Measurements from ENCODE around the gene DPH6.

DPH6 gene

GRCh38 chr15:35487417-35487816, 58.5 kb downstream of the DPH6 start:
- in situ Hi-C loops (cut with HindIII; ENCODE audit: low sequenced_read_pairs), result no loop called here

GRCh38 chr15:35486296-35486695, 59.7 kb downstream of the DPH6 start:
- in situ Hi-C loops (cut with HindIII; ENCODE audit: low sequenced_read_pairs), result no loop called here

- in situ Hi-C loops (cut with HindIII; ENCODE audit: low sequenced_read_pairs), result no loop called here
Observed at GRCh38 chr15:35485411-35485810, 60.6 kb downstream of the DPH6 start.

- in situ Hi-C loops (cut with HindIII; ENCODE audit: low sequenced_read_pairs), result no loop called here
Observed at GRCh38 chr15:35484231-35484945, 61.6 kb downstream of the DPH6 start.

- in situ Hi-C loops (cut with HindIII; ENCODE audit: low sequenced_read_pairs), result no loop called here
Observed at GRCh38 chr15:35481992-35482391, 64.0 kb downstream of the DPH6 start.

GRCh38 chr15:35481064-35481463, 64.9 kb downstream of the DPH6 start:
- in situ Hi-C loops (cut with HindIII; ENCODE audit: low sequenced_read_pairs), result no loop called here

DNA sequence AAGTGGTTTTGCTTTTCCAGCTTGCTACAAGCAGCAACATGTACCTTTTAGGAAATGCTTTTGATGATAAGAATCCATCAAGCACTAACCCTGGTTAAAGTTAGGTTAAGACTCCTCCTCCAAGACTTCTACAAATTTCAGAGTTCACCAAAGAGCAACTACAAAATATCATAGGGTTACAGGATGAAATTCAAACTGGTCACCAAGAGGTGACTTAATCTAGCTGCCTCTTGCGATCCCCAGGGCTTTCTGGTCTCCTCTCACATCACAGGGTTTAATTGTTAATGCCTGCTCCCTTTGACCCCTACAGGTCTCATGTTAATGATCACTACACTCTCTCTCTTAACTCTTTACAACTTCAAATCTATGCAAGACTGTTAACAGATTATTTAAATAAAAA, 66.5 kb downstream of the DPH6 start:
- in situ Hi-C loops (cut with HindIII; ENCODE audit: low sequenced_read_pairs), result no loop called here

DNA sequence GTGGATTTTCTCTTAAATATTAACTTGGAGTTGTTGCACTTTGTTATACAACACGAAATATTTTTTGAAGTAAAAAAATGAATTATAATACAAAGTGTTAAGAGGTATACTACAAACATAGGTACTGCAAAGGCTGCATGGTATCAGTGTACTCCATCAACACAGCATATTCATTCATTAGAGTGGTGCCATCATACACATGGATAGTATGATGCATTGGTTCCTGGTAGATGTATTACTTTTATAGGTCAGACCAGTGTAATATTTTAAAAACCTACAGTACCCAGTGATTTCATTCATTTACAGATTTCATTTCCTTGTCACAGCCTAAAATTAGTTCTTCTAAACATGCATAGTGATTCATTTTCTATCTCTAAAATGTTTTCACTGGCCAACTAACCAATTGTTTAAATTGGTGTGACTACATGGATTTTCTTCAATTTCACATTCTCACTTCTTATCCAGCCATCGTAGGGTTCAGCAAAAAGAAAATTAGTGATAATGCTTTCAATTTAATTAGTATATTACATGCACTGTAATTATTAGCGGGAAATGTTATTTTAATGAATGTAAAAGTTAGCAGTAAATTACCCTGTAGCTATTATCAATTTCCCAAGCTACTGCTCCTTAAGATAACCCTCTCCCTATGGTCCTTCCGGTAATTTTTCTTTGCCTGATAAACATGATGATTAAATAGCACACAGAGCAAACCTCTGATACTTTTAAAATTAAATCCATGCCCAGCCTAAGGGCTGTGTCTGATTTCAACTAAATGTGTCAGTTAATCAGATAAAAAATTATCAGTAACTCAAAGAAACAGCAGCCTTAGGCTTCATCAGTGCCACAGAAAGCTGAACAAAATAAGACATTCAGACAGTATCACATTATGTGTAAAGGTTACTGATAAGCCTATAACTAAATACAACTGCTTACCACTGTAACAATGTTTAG, 68.4 kb downstream of the DPH6 start:
- in situ Hi-C loops (cut with HindIII; ENCODE audit: low sequenced_read_pairs), result no loop called here

- in situ Hi-C loops (cut with HindIII; ENCODE audit: low sequenced_read_pairs), result no loop called here
Observed at GRCh38 chr15:35471024-35471423, 74.9 kb downstream of the DPH6 start.

- in situ Hi-C loops (cut with HindIII; ENCODE audit: low sequenced_read_pairs), result no loop called here
Observed at GRCh38 chr15:35470441-35470840, 75.5 kb downstream of the DPH6 start.

- in situ Hi-C loops (cut with HindIII; ENCODE audit: low sequenced_read_pairs), result no loop called here
Observed at GRCh38 chr15:35466476-35466875, 79.5 kb downstream of the DPH6 start.

- in situ Hi-C loops (cut with HindIII; ENCODE audit: low sequenced_read_pairs), result no loop called here
Observed at GRCh38 chr15:35465783-35466182, 80.2 kb downstream of the DPH6 start.

- in situ Hi-C loops (cut with HindIII; ENCODE audit: low sequenced_read_pairs), result no loop called here
Observed at GRCh38 chr15:35460616-35461015, 85.3 kb downstream of the DPH6 start.

GRCh38 chr15:35458176-35458856, 87.6 kb downstream of the DPH6 start:
- in situ Hi-C loops (cut with HindIII; ENCODE audit: low sequenced_read_pairs), result no loop called here

DNA sequence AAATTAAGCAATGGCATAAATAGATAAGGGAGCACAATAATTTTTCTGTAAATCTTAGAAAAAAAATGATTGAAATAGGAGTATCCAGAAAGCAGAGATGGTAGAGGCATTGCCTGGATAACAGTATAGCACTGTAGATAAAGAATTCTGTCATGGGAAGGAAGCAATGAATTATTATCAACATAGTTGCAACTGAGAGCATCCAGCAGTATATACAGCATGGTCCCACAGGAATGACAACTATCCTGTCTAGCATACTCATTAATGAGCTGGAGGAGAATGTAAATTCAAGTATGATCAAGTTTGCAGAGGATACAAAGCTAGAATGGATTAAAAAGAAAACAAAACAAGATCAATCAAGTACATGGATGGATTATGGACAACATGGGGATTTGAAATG, 90.8 kb downstream of the DPH6 start:
- in situ Hi-C loops (cut with HindIII; ENCODE audit: low sequenced_read_pairs), result no loop called here

GRCh38 chr15:35450492-35450891, 95.5 kb downstream of the DPH6 start:
- in situ Hi-C loops (cut with HindIII; ENCODE audit: low sequenced_read_pairs), result no loop called here

DNA sequence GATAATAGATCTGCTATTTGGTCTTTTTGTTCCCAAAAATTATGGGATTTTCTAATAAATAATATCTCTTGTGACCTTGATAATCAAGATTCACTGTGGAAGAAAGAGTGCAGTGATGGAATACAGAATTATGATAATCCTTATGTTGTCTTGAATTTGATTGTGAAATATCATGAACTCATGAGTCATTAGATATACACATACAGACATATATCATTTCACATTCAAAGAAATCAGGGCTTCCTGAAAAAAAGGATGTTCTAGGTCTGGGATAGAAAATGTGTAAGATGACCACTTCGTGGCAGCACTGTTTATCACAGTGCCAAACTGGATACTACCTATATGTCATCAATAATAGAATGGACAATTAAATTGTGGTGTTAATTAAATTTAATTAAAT, 97.7 kb downstream of the DPH6 start:
- in situ Hi-C loops (cut with HindIII; ENCODE audit: low sequenced_read_pairs), result no loop called here

DNA sequence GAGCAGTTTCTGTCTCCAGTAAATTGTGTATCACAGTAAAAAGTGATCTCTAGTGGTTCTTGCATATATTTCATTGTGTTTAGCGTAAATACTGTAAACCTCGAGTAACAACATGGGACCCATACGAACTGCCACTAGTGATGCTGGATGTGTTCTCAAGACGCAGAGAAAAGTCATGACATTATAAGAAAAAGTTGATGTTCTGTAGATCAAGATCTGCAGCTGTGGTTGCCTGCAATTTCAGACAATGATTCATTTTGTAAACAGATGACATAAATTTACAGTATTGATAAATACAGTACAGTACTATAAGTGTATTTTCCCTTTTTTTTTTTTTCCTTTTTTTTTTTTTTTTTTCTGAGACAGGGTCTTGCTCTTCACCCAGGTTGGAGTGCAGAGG, 100.1 kb downstream of the DPH6 start:
- in situ Hi-C loops (cut with HindIII; ENCODE audit: low sequenced_read_pairs), result no loop called here

DNA sequence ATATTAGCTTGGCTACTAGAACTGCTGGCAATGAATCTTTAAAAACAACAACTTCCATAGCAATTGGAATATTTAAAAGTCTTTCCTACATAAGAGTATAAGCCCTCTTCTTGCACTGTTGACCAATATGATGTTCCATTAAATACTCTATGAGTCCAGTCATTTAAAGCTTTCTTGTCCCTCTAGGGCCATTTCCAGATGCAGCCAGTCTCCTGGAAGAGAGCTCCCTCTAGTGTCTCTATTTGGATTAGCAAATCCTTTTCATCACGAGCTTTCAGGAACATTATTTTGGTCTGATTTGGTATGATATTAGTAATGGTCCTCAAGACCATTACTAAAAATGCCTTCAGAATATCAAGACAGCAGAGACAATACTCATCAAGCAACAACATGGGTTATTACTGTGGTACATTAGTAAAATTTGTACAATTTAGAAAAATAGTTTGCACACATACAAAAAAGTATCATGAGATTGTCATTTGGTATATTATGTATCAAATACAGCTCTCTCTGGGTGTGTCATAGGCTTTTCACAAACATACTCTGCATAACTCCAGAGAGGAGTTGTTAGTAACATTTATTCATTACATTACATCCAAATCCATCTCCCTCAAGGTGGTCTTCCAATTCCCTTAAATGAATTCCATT, 101.3 kb downstream of the DPH6 start:
- in situ Hi-C loops (cut with HindIII; ENCODE audit: low sequenced_read_pairs), result no loop called here

DNA sequence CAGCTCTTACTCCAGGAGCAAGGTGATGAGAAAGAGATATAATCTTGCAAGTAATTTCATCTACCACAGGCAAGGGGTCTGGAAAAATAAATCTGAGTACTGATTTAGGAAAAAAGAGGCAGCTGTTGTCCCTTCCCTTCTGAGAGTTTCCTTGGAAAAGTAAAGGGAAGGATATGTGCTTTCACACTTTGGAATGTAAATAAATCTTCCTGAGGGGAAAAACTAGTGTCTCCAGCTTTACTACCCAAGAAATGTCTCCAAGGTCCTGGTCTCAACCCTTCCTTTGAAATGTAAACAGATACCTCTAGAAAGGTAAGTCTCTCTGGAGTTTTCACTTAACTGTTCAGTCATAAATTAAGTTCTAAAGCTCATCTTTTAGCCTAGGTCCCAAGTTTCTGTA, 102.6 kb downstream of the DPH6 start:
- in situ Hi-C loops (cut with HindIII; ENCODE audit: low sequenced_read_pairs), result no loop called here

DNA sequence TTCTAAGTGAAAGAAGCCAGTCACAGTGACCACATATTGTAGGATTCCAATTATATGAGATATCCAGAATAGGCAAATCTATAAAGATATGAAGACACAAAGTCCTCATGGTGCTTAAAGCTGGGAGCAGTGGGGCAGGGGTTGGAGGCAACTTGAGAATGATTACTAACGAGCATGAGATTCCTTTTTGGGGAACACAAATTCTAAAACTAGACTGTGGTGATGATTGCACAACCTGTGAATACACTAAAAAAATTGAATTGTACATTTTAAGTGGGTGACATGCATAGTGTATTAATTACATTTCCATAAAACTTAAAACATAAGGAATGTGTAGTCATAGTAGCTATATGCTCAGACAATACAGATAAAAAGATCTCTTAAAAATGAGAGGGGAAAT, 103.2 kb downstream of the DPH6 start:
- in situ Hi-C loops (cut with HindIII; ENCODE audit: low sequenced_read_pairs), result no loop called here
